Activated T-helper 2 cell treated with anti-CD3 and anti-CD28 coated beads, Interferon-gamma antibody, Interleukin-2, Interleukin-4, amounts not matched to agents 10 μg/mL and 5 μg/mL and 100 μg/mL, durations not matched to agents 14 hours and 24 hours and 36 hours (primary cell): ENCODE data around the gene PARD3B. TPM values are rescaled to one million over a fixed set of nuclear protein-coding genes. Genes with fewer than 3 reads are reported as not detected.

Experiments
- DNase-seq: peaks from one replicate; pipeline ENCODE4 v3.0.0; 2021; ENCODE audit warnings: low spot score
- H3K27ac Mint-ChIP-seq: one replicate; pipeline ENCODE4 v1.8.0; 2021; ENCODE audit warnings: mixed read lengths
- H3K27me3 Mint-ChIP-seq: one replicate; pipeline ENCODE4 v1.8.0; 2021; ENCODE audit warnings: low read depth, mixed read lengths
- H3K36me3 Mint-ChIP-seq: one replicate; pipeline ENCODE4 v1.8.0; 2021; ENCODE audit warnings: low read depth, mixed read lengths
- H3K4me1 Mint-ChIP-seq: one replicate; pipeline ENCODE4 v1.8.0; 2021; ENCODE audit warnings: low read depth, mixed read lengths
- H3K4me3 Mint-ChIP-seq: one replicate; pipeline ENCODE4 v1.8.0; 2021; ENCODE audit warnings: low read depth, mild to moderate bottlenecking, moderate library complexity, mixed read lengths
- H3K9me3 Mint-ChIP-seq: one replicate; pipeline ENCODE4 v1.8.0; 2021; ENCODE audit warnings: mixed read lengths
- intact Hi-C: fragments of 100-400 bp; cut with micrococcal nuclease; formaldehyde crosslinking; loops from one replicate; pipeline ENCODE4 v1.15.1; 2023
- total RNA-seq: library from RNA; stranded (reverse); gene quantifications from 2 replicates; pipeline ENCODE4 v1.2.3, GENCODE V29; 2022

The PARD3B gene
- total RNA-seq, 1 donor from 2014 or later: 0.39 TPM

DNA sequence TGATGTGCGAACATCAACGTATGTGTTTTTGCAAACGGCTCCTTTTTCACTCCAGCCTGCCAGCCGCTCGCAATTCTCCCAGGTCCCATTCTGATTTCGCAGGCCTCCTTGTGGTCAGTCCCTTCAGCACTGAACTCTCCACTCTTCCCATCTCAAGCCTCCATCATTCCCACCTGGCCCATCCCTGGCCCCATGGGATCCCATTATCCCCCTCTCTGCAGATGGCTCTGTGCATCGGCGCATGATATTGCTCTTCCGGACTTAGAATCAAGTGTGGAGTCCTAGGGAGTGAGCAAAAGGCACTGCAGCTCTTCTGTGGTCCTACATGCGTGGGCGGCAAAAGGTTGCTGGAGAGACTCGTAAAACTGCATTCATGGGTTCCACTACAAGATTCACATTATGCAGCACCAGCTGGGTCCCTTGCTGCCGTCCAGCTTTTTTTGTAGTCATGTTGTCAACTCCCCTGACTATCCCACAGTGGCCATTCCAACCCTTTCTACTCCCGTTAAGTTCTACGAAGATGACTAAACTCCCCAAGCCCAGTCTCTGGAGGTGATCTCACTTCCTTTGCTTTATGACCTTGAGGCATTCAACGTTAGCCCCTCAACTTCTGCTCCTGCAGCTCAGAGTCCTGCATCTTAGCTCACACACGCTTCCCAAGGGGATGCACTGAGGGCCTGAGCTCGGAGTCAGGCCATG is 1011.7 kb downstream of the PARD3B start:
- DNase-seq: no peak
- no peaks in the 10 kb centered on the region for H3K36me3 Mint-ChIP-seq
- no peaks in the 10 kb centered on the region for H3K9me3 Mint-ChIP-seq
- H3K27ac Mint-ChIP-seq: no peak overlapping the region
- H3K4me1 Mint-ChIP-seq: no peaks in the 10 kb centered on the region
- H3K27me3 Mint-ChIP-seq: peaks cover 25% of the 10 kb centered on the region
- intact Hi-C loops: no loop called here
- no peak overlapping the region for H3K4me3 Mint-ChIP-seq

DNA sequence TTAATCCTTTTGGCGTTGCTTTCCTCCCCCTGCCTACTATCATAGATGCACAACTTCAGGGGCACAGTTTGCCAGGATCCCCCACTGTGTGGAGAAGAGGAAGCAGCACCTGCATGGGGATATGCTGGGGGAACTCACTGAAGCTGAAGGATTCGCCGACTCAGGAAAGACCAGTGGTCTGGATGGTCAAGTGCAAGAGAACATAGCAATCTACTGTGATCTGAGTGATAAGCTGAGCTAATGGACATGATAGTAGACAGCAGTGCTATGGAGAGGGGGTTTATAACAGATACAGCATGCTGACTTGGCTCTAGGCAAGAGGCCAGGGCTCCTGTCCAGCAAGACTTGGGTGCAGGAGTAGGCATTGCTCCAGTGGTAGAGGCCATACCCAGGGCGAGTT is 1012.6 kb downstream of the PARD3B start:
- Mint-ChIP-seq H3K4me1 (no peaks in the 10 kb centered on the region), H3K4me3 (no peak overlapping the region), H3K36me3 (no peaks in the 10 kb centered on the region), H3K9me3 (no peaks in the 10 kb centered on the region), H3K27me3 (peaks cover 25% of the 10 kb centered on the region), H3K27ac (no peak overlapping the region)
- no peak for DNase-seq
- intact Hi-C loops: no loop called here

- Mint-ChIP-seq H3K4me3 (no peak overlapping the region), H3K27me3 (peaks cover 23% of the 10 kb centered on the region), H3K36me3 (no peaks in the 10 kb centered on the region), H3K27ac (no peak overlapping the region), H3K4me1 (peaks cover 2% of the 10 kb centered on the region), H3K9me3 (no peaks in the 10 kb centered on the region)
- intact Hi-C loops: no loop called here
- no peak for DNase-seq
Observed at GRCh38 chr2:205561441-205561840, 1016.2 kb downstream of the PARD3B start.

- no peaks in the 10 kb centered on the region for H3K36me3 Mint-ChIP-seq
- H3K4me3 Mint-ChIP-seq: no peak overlapping the region
- no peak for DNase-seq
- H3K27ac Mint-ChIP-seq: no peak overlapping the region
- peaks cover 21% of the 10 kb centered on the region for H3K27me3 Mint-ChIP-seq
- peaks cover 3% of the 10 kb centered on the region for H3K4me1 Mint-ChIP-seq
- intact Hi-C loops: no loop called here
- H3K9me3 Mint-ChIP-seq: no peaks in the 10 kb centered on the region
Observed at GRCh38 chr2:205563646-205564045, 1018.4 kb downstream of the PARD3B start.

DNA sequence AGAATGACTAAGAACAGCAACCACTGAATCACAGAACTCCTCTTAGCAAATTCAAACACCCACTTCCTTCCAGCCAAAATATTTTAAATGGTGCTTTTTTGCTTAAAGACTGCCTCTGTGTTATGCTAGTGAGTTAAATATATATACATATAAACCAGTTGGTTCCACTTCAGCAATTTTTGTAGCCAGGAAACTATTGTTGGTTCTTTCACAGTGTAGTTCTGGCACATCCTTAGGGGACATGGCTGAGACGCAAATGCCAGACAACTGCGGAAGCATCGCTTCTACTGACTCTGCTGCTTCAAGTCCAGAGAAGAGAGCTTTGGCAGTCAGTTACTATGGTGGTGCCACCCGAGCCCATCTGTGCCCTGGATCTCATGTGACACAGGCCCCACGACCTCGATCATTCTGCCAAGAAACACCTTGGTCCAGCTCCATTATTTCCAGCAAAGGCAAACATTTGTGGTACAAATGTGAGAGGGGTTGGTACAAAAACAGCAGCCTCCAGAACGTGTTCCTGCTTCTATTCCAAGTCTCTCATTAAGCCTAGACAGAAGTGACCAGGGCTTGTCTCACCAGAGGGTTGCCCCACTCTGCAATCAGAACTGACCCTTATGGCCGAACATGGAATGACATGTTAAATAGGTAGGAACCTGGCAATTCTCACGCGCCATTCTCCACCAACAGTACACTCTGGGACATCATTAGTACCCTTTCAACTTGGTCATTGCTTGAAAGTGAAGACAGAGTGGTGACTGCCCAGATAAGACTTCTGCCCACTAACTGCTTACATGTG is 1019.3 kb downstream of the PARD3B start:
- Mint-ChIP-seq H3K36me3 (no peaks in the 10 kb centered on the region), H3K27ac (no peak overlapping the region), H3K4me1 (peaks cover 3% of the 10 kb centered on the region), H3K9me3 (no peaks in the 10 kb centered on the region), H3K27me3 (peaks cover 20% of the 10 kb centered on the region), H3K4me3 (no peak overlapping the region)
- intact Hi-C loops: no loop called here
- no peak for DNase-seq

GRCh38 chr2:205565142-205565522 is 1019.9 kb downstream of the PARD3B start:
- H3K36me3 Mint-ChIP-seq: no peaks in the 10 kb centered on the region
- H3K4me3 Mint-ChIP-seq: no peak overlapping the region
- H3K4me1 Mint-ChIP-seq: peaks cover 3% of the 10 kb centered on the region
- DNase-seq: no peak
- peaks cover 24% of the 10 kb centered on the region for H3K27me3 Mint-ChIP-seq
- intact Hi-C loops: no loop called here
- H3K9me3 Mint-ChIP-seq: no peaks in the 10 kb centered on the region
- H3K27ac Mint-ChIP-seq: no peak overlapping the region

DNA sequence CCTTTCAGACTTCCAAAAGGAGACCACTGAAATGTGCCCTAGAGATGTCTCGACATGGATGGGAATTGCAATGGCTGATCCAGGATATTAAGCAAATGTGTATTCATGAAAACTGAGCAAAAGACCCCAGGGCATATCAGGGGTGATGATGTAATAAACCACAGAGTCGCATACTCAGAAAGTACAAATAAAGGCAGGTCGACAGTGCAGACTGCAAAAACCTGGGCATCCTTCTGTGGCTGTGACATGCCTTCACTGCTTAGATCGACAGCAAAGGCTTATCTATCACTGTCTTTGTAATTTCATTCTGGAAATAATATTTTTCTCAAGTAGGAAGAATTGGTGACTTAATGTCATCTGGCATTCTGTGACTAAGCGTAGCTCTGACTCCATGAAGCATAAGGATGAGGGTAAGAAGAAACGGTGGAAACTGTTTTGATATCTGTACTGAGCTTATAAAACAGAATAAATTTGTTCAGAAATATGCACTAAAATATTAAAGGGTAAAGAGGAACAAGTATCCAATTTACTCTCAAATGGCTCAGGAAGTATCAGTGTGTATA is 1021.4 kb downstream of the PARD3B start:
- no peak for DNase-seq
- no peaks in the 10 kb centered on the region for H3K9me3 Mint-ChIP-seq
- no peaks in the 10 kb centered on the region for H3K36me3 Mint-ChIP-seq
- intact Hi-C loops: no loop called here
- H3K27ac Mint-ChIP-seq: no peak overlapping the region
- H3K4me1 Mint-ChIP-seq: peaks cover 3% of the 10 kb centered on the region
- no peak overlapping the region for H3K4me3 Mint-ChIP-seq
- peaks cover 15% of the 10 kb centered on the region for H3K27me3 Mint-ChIP-seq

DNA sequence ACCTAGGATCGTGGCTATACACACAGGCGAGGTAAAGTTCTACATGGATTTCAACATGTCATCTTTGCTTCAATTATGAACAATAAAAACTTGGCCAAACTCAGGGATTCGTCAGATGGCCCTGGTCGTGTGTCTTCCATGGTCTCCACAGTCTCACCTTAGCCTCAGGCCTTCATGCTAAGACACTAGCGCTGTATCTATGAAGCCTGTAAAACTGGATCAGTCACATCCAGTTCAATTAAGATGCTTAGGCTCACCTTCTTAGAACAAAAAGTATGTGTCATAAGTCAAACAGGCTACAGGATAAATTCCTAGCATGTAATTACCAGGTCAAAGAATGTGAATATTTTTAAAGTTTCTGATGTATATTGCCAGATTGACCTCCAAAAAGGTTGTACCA is 1023.3 kb downstream of the PARD3B start:
- Mint-ChIP-seq H3K27ac (no peak overlapping the region), H3K27me3 (peaks cover 17% of the 10 kb centered on the region), H3K36me3 (no peaks in the 10 kb centered on the region), H3K9me3 (no peaks in the 10 kb centered on the region), H3K4me3 (no peak overlapping the region), H3K4me1 (peaks cover 3% of the 10 kb centered on the region)
- intact Hi-C loops: no loop called here
- DNase-seq: no peak

DNA sequence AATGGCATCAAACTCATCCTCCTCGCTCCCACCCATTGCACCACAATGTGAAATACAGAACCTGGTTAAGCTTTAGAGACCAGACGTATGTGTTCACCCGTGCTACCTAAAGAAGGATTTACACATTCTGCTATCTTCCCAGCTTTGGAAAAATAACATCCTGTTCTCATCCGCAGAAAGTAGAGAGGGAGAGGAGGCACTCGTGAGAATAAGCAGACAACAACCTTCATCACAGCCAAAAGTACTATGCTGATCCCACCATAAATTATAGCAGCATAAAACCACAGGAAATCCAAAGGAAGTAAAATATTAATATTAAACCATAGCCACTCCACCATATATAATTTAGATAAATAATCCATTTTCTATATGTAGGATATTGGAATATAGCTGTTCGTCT is 1025.4 kb downstream of the PARD3B start:
- H3K27ac Mint-ChIP-seq: no peak overlapping the region
- no peak for DNase-seq
- H3K4me1 Mint-ChIP-seq: peaks cover 1% of the 10 kb centered on the region
- no peaks in the 10 kb centered on the region for H3K9me3 Mint-ChIP-seq
- intact Hi-C loops: no loop called here
- H3K27me3 Mint-ChIP-seq: peaks cover 22% of the 10 kb centered on the region
- no peak overlapping the region for H3K4me3 Mint-ChIP-seq
- no peaks in the 10 kb centered on the region for H3K36me3 Mint-ChIP-seq

GRCh38 chr2:205571360-205571959 is 1026.2 kb downstream of the PARD3B start:
- peaks cover 2% of the 10 kb centered on the region for H3K9me3 Mint-ChIP-seq
- no peak overlapping the region for H3K4me3 Mint-ChIP-seq
- peaks cover 1% of the 10 kb centered on the region for H3K4me1 Mint-ChIP-seq
- H3K27me3 Mint-ChIP-seq: peaks cover 16% of the 10 kb centered on the region
- H3K36me3 Mint-ChIP-seq: no peaks in the 10 kb centered on the region
- intact Hi-C loops: no loop called here
- no peak overlapping the region for H3K27ac Mint-ChIP-seq
- DNase-seq: no peak

DNA sequence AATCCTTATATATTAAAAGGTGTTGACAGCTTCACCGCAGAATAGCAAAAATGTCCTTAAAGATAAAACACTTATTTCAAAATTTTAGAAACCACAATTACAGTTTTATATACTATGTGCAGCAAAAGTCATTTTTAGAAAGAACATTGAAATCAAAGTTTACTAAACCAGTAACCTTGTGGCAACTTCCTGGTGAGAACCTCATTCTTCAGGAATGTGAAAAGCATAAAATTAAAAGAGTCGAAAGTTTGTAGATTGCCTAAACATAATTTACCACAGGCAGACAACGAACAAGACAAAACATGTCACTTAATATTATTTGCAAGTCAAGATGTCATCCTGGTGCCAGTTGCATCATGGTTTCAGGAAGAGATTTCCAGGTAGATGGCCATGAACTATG is 1028.7 kb downstream of the PARD3B start:
- no peaks in the 10 kb centered on the region for H3K36me3 Mint-ChIP-seq
- no peak for DNase-seq
- intact Hi-C loops: no loop called here
- no peaks in the 10 kb centered on the region for H3K4me1 Mint-ChIP-seq
- no peak overlapping the region for H3K4me3 Mint-ChIP-seq
- peaks cover 19% of the 10 kb centered on the region for H3K27me3 Mint-ChIP-seq
- H3K9me3 Mint-ChIP-seq: peaks cover 9% of the 10 kb centered on the region
- no peak overlapping the region for H3K27ac Mint-ChIP-seq

- no peak for DNase-seq
Observed at GRCh38 chr2:205579335-205579734, 1034.1 kb downstream of the PARD3B start.

More at GRCh38 chr2:205579335-205579734, 1034.1 kb downstream of the PARD3B start:
- Mint-ChIP-seq H3K27me3 (peaks cover 21% of the 10 kb centered on the region), H3K4me1 (no peaks in the 10 kb centered on the region), H3K4me3 (no peak overlapping the region), H3K36me3 (no peaks in the 10 kb centered on the region), H3K27ac (no peak overlapping the region), H3K9me3 (peaks cover 9% of the 10 kb centered on the region)
- intact Hi-C loops: no loop called here
